Osteocyte (in vitro differentiated cells): ENCODE data around the gene CHCHD3. TPM values are rescaled to one million over a fixed set of nuclear protein-coding genes. Genes with fewer than 3 reads are reported as not detected.
"Not testable (repeated sequence)": the region's sequence is repeated elsewhere in the genome, so short reads cannot be mapped to it uniquely, and the experiment has no call there.

Experiments
- DNase-seq: peaks from one replicate; pipeline ENCODE4 v3.0.0; 2021; ENCODE audit warnings: mixed read lengths; ENCODE audit not compliant: unreplicated experiment; ENCODE audit errors: extremely low spot score
- H3K27ac Mint-ChIP-seq: one replicate; pipeline ENCODE4 v1.8.0; 2021; ENCODE audit warnings: mild to moderate bottlenecking, mixed read lengths; ENCODE audit not compliant: unreplicated experiment
- H3K27me3 Mint-ChIP-seq: one replicate; pipeline ENCODE4 v1.8.0; 2021; ENCODE audit warnings: mixed read lengths; ENCODE audit not compliant: unreplicated experiment
- H3K36me3 Mint-ChIP-seq: one replicate; pipeline ENCODE4 v1.8.0; 2021; ENCODE audit warnings: mixed read lengths; ENCODE audit not compliant: unreplicated experiment
- H3K4me1 Mint-ChIP-seq: one replicate; pipeline ENCODE4 v1.8.0; 2021; ENCODE audit warnings: mixed read lengths; ENCODE audit not compliant: unreplicated experiment
- H3K4me3 Mint-ChIP-seq: one replicate; pipeline ENCODE4 v1.8.0; 2021; ENCODE audit warnings: mild to moderate bottlenecking, moderate library complexity, mixed read lengths; ENCODE audit not compliant: unreplicated experiment
- H3K9me3 Mint-ChIP-seq: one replicate; pipeline ENCODE4 v1.8.0; 2021; ENCODE audit warnings: mixed read lengths; ENCODE audit not compliant: unreplicated experiment
- CTCF ChIP-seq: fragments of 200-600 bp; sonication (generic); IDR thresholded peaks from 2 replicates; pipeline ENCODE4 v1.5.0; 2021; ENCODE audit warnings: antibody characterized with exemption, mild to moderate bottlenecking, moderate library complexity
- total RNA-seq: library from RNA; stranded (reverse); gene quantifications from 2 replicates; pipeline ENCODE4 v1.2.1, GENCODE V29; 2021

The CHCHD3 gene
- total RNA-seq, 1 donor from 2014 or later = 47.4 TPM

GRCh38 chr7:132897093-132897687 lies 184.7 kb downstream of the CHCHD3 start:
- Mint-ChIP-seq H3K4me3 (no peak overlapping the region), H3K27ac (no peak overlapping the region), H3K9me3 (no peaks in the 10 kb centered on the region), H3K4me1 (no peaks in the 10 kb centered on the region), H3K27me3 (no peaks in the 10 kb centered on the region), H3K36me3 (peaks cover 2% of the 10 kb centered on the region)
- DNase-seq = no peak
- TF ChIP-seq CTCF = no peak

DNA sequence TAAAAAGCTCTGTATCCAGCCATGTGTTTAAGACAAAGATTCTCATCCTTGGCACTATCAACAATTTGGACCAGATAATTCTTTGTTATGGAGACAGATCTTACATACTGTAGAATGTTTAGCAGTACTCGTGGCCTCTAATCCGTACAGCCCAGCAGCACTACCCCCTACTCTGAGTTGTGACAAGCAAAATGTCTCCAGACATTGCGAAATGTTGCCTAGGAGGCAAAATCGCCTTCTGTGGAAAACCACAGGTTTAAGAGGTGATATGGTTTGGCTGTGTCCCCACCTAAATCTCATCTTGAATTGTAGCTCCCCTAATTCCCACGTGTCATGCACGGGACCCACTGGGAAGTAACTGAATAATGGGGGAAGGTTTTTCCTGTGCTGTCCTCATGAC lies 186.7 kb downstream of the CHCHD3 start:
- TF ChIP-seq CTCF = no peak
- no peak overlapping the region for H3K27ac Mint-ChIP-seq
- DNase-seq = no peak
- no peaks in the 10 kb centered on the region for H3K27me3 Mint-ChIP-seq
- no peaks in the 10 kb centered on the region for H3K4me1 Mint-ChIP-seq
- H3K4me3 Mint-ChIP-seq = no peak overlapping the region
- peaks cover 2% of the 10 kb centered on the region for H3K36me3 Mint-ChIP-seq
- H3K9me3 Mint-ChIP-seq = no peaks in the 10 kb centered on the region

GRCh38 chr7:132893560-132893959 lies 188.3 kb downstream of the CHCHD3 start:
- Mint-ChIP-seq H3K27me3 (no peaks in the 10 kb centered on the region), H3K4me3 (no peak overlapping the region), H3K27ac (no peak overlapping the region), H3K36me3 (peaks cover 2% of the 10 kb centered on the region), H3K9me3 (no peaks in the 10 kb centered on the region), H3K4me1 (no peaks in the 10 kb centered on the region)
- no peak for DNase-seq
- no peak for TF ChIP-seq CTCF

DNA sequence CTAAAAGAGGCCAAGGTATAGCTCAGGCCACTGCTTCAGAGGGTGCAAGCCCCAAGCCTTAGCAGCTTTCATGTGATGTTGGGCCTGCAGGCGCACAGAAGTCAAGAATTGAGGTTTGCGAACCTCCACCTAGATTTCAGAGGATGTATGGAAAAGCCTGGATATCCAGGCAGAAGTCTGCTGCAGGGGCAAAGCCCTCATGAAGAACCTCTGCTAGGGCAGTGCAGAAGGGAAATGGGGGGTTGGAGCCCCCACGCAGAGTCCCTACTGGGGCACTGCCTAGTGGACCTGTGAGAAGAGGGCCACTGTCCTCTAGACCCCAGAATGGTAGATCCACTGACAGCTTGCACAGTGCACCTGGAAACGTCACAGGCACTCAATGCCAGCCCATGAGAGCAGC lies 189.1 kb downstream of the CHCHD3 start:
- not testable (repeated sequence) for H3K36me3 Mint-ChIP-seq, H3K9me3 Mint-ChIP-seq, H3K4me3 Mint-ChIP-seq, DNase-seq, H3K27ac Mint-ChIP-seq, H3K27me3 Mint-ChIP-seq, H3K4me1 Mint-ChIP-seq

GRCh38 chr7:132891554-132891953 lies 190.3 kb downstream of the CHCHD3 start:
- Mint-ChIP-seq H3K4me1 (no peaks in the 10 kb centered on the region), H3K4me3 (no peak overlapping the region), H3K36me3 (peaks cover under 1% of the 10 kb centered on the region), H3K9me3 (no peaks in the 10 kb centered on the region), H3K27me3 (no peaks in the 10 kb centered on the region), H3K27ac (no peak overlapping the region)
- DNase-seq = no peak
- no peak for TF ChIP-seq CTCF
